CD4-positive, alpha-beta T cell treated with Interleukin-4 for 4 hours (primary cell): ENCODE measurements around the gene STXBP1.

Source experiments
- DNase-seq: peaks from one replicate; pipeline ENCODE4 v3.0.0-alpha.2; 2020

Gene STXBP1

DNA sequence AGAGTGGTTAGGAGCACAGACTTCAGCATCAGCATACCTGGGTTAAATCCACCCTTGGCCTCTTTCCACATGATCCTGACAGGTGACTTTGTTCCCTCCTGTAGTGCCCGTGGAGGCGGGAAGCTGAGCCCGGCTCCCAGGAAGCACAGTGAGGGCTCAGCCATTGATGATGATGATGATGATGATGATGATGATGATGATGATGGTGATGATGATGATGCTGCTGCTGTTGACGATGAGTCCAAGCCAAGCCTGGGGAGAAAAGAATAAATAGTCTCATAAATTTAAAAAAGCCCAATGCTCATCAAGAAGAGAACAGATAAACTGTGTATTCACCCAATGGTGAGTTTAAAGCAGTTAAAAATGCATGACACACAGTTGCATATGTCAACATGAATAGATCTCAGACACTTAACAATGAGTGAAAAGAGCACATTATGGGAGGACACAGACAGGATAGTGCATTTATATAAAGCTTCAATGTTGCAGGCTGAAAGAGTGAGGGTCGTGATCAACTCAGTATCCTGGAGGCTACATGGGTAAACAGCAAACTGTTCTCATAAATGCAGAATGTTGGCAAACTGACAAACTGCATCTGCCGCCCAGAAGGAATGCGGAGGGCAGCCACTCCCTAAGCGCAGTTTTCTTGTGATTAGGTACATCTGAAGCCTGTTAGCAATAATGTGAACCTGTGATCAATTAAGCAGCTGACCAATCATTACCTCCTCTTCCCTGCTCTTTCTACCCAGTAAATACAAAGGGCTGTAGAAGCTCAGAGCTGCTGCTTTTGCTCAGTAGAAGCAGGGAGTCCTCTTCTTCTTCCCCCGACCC, 83.0 kb downstream of the STXBP1 start:
- DNase-seq: no peak

DNA sequence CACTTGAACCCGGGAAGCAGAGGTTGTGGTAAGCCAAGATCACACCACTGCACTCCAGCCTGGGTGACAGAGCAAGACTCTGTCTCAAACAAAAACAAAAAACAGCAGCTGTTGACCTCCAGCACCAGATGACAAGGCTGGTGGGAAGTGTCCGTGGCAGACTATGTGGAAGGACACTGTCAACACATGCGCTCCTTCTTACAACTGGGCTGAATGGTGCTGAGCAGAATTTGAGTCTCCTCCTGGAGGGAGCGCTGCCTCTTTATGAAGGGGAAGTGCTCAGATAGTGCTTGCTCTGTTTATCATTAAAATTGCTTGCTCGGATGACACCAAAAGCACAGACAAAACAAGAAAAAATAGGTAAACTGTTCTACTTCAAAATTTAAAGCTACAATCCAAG, 85.5 kb downstream of the STXBP1 start:
- no peak for DNase-seq

DNA sequence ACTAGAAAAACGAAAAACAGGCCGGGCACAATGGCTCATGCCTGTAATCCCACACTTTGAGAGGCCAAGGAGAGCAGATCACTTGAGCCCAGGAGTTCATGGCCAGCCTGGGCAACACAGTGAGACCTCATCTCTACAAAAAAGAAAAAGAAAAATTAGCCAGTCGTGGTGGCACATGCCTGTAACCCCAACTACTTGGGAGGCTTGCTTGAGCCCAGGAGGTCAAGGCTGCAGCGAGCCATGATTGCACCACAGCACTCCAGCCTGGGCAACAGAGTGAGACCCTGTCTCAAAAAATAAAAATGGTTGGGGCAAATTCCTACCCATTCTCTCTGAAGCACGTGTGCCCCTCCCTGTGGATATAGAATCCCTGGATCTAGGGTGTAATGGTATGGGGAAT, 86.3 kb downstream of the STXBP1 start:
- no peak for DNase-seq

DNA sequence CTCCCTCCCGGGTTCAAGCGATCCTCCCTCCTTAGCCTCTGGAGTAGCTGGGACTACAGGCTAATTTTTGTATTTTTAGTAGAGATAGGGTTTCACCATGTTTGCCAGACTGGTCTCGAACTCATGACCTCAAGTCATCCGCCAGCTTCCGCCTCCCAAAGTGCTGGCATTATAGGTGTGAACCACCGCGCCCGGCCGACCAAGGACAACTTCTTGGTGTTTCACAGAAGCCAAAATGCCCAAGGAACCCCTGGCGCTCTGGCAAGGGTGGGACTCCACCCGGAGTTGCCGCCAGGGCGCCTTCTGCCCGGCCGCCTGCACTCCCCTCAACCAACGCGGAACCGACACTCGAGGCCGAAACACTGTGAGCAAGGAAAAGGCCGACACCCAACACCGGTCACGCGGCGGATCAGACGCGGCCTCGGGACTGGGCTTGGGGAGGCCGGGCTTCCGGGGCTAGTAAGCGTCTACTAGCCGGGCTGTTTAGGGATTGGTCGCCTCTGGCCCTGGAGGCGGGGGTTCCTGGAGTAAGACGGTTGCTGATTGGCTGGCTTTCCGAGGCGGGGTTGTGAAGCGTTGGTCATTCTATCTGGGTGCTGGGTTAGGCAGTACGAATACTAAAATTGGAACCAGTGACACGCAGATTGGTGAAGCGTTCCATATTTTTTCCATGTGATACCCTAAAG, 87.1 kb downstream of the STXBP1 start:
- peak; percentile 89 for DNase-seq

DNA sequence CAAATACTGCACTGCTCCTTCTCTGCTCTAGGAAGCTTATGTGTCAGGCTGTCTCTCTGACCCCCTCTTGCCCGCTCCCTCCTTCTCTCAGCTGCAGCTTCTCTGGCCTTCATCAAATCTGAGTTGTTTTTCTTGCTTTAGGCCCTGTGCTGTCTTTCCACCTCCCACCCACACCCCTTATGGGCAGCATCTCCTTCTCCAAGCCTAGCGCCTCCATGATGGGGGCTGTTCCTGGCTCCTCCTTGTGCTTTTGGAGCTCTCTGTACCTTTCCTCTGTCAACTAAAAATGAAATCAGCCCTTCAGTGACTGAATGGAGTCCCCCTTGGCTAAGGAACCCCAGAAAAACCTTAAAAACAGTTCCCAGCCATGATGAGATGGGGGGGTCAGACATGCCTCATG, 88.1 kb downstream of the STXBP1 start:
- no peak for DNase-seq

DNA sequence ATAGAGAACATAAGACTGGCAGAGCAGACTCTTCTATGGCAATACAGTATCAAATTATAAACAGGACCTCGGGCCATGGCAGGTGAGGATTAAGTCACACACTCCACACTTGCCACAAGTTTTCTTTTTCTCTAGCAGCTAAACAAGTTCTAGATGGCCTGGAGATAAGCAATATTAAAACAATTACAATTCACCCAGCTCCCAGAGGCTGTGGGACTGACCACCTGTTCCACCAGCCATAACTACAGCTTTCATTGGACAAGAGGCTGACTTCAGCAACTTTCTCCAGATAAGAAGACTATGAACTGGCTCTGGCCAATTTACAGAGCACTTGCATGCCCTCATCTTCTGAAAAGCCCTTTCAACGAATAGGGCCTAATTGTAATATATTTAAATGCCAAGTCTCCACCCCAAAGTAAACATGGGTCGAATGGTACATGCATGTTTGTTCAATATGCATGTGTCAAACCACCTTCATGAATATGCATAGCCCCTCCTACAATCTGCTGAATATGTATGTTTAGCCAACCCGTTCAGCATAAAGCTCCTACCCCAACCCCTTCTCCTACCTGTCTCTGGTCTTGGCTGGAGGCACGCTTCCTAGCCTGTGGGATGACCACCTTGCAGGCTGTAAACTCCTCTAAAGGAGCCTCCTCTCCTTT, 88.6 kb downstream of the STXBP1 start:
- no peak for DNase-seq

DNA sequence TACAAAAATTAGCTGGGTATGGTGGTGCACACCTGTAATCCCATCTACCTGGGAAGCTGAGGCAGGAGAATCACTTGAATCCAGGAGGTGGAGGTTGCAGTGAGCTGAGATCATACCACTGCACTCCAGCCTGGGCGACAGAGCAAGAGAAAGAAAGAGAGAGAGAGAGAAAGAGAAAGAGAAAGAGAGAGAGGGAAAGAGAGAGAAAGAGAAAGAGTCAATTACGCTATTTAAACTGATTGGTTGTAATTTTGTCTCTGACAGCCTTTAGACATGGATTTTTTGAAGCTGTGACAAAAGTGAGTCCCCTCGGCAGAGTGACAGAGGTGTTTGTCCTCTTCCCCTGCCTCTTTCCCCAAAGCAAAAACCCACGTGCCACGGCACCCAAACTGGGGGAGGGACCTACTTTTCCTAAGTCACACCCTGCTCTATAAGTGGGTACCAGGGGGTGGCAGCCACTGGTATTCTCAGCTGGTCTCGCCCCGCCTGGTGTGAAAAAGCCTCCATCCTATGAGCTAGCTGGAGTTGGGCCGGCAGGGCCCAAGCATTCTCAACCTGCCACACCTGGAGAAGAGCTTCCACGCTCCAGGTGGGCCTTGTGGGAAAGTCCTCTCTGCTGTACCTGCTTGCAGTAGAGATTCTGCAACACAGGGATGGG, 91.3 kb downstream of the STXBP1 start:
- DNase-seq: no peak

DNA sequence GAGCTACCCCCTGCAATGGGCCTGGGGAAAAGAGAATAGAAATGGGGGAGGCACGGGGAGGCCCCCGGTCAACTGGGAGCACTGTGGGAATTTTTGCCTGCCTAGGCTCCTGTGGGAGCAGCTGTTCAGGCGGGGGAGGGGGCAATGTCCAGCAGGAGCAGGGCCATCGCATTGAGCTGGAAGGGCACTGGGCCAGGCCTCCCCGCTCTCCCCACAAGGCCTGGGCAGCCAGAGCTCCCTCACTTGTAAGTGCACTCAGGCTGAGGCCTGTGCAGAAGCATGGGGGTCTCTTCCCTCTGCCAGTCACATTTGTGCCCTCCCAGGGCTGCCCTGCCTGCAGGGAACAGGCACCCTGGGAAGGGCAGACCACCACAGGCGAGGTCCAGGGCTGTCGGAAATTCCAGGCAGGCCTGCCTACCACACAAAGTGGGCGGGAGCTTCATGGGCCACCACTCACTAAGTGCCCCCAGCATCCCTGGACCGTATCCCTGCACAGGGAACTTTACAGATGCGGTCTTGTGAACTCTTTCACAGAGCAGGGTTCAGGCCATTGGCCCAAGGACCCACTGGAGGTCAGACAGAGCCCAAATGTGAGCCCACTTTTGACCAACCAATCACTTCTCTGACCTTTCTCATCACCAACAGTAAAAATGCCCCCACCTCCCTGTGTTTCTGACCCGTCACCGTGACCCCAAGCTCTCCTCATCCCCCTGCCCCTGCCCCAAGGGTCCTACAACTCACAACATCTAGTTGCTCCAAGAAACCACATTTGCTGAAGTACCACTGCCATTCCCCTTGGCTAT, 93.7 kb downstream of the STXBP1 start:
- no peak for DNase-seq

DNA sequence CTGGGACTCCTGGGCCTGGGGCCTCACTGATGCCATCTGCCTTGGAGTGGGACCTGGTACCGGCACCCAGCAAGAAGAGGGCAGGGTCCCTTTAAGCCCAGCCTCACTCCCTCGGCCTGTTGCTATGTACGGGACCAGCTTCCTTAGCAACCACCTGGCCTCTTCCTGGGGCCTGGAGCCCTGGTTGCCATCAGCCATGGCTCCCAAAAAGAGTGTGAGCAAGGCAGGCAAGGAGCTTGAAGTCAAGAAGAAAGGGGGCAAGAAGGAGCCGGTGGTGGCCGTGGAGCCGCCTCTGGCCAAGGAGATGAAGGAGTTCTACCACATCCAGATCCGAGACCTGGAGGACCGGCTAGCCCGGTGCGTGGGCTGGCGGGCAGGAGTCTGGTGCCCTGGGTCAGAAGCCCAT, 94.8 kb downstream of the STXBP1 start, which contains the start of gene CFAP157:
CFAP157 (plus strand) TSS at position 153 of the 406 bp plus-strand sequence; CDS start at position 197, 44 bp downstream.
- DNase-seq: no peak

DNA sequence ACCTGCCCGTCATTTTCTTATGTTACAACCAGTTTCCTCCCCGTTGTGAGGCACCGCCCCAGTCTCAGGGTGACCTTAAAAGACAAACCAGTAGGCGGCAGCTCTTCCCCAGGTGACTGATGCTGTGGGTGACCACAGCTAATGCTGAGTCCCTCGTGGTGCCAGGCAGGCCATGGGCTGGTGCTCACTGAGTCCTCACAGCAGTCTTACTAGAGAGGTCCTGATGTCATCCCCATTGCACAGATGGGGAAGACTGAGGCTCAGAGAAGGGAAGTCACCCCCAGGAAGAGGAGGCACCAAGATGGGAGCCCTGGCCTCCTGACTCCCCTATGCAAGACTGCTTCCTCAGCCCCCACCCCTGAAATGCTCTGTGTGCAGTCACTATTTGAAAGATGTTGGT, 95.7 kb downstream of the STXBP1 start:
- peak; percentile 63 for DNase-seq

DNA sequence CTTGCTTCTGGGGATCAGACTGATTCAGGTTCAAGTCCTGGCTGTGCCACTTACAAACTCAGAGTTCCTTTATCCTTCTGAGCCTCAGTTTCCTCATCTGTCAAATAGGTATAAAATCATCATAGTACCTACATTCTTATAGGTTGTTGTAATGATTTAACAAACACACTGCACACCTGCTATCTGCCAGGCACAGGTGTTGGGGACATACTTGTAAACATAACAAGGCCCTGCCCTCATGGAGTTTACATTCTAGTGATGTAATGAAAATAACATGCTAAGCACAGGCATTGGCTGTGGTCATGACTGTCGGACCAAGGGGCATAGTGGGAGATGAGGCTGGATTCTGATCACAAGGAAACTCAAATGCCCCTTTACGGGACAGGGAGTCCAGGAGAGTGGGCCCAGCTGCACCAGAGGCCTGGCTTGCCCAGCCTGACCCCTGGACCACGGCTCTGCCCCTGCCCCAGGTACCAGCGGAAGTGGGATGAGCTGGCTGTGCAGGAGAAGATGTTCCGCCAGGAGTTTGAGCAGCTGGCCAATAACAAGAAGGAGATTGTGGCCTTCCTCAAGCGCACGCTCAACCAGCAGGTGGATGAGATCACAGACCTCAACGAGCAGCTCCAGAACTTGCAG, 97.0 kb downstream of the STXBP1 start:
- DNase-seq: no peak

DNA sequence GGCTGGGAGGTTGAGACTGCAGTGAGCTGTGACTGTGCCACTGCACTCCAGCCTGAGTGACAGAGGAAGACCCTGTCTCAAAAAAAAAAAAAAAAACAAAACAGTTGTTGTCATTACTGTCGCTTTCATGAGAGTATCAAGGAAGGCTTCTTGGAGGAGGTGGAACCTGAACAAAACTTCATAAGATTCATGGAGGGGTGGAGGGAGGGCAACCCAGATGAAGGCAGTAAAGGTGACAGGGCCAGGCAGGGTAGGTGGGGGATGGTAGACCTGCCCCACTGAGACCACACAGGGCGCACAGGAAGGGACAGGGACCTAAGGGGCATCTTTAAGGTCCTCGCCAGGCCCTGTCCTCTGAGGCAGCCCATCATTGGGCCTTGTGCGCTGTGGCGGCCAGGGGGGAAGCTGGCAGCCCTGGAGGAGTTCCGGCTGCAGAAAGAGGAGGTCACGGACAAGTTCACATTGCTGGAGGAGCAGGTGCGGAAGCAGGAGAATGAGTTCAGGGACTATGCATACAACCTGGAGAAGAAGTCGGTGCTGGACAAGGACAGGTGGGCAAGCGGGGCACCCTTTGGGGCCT, 98.2 kb downstream of the STXBP1 start:
- DNase-seq: no peak

DNA sequence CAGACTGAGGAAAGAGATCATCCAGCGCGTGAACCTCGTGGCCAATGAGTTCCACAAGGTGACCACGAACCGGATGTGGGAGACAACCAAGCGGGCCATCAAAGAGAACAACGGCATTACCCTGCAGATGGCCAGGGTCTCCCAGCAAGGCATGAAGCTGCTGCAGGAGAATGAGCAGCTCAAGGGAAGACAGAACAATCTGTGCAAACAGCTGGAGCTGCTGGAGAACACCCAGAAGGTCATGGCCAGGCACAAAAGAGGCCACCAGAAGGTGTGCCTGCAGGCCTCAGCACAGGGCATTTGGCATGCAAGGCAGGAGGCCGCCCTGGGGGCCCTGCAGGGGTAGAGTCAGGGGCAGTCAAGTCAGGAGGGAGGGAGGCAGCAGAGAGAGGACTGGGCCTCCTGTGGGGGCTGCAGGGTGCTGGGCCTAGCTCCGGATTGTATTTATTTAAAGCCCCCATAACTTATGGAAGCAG, 99.2 kb downstream of the STXBP1 start:
- DNase-seq: no peak

DNA sequence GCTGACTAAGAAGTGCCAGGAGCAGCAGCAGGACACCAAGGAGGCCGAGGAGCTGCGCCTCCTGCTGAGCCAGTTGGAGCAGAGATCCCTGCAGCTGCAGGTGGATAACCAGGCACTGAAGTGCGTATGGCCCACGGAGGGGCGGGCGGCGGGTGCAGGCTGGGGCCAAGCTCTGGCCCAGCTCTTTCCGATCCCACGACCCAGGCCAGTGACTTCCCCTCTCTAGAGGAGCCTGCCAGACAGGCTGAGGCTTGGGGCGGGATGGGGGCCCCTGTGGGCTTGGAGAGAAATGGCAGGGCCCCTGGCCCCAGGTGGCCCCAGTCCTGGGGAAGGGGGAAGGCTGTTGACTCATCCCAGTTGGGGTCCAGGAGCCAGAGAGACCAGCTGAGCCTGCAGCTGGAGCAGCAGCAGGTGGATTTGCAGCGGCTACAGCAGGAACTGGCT, 99.8 kb downstream of the STXBP1 start:
- DNase-seq: no peak

DNA sequence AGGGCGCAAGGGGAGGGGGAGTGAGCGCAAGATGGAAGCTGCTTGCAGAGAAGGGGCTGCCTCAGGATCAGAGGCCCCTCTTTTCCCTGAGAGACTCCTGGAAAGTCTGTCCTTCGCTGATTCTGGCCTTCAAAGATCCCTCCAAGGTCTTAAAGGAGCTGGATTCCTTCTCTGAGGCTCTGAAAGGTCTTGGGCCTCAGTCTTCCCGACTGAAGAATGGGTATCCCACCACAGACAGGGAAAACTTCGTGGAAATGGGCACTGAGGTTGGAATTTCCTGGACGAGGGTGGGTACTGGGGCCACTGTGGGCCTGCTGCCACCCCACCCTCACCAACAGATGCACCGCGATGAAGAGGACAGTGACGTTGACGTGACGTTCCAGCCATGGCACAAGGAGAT, 100.3 kb downstream of the STXBP1 start:
- no peak for DNase-seq

DNA sequence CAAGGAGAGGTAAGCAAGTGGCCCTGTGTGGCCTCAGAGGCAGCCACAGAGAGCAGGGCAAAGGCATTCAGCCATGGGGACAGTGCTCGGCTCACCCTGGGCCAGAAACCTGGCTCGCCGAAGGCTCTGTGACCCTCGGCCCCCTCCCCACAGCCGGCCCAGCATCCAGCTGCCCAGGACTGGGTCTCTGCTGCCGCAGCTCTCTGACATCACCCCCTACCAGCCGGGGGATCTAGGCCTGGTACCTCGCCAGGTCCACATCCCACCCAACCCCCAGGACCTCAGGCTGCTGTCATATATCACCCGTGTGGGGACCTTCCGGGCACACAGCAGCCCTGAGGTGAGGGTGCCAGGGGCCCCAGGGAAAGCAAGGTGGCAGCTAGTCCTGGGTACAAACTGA, 100.8 kb downstream of the STXBP1 start:
- DNase-seq: no peak

DNA sequence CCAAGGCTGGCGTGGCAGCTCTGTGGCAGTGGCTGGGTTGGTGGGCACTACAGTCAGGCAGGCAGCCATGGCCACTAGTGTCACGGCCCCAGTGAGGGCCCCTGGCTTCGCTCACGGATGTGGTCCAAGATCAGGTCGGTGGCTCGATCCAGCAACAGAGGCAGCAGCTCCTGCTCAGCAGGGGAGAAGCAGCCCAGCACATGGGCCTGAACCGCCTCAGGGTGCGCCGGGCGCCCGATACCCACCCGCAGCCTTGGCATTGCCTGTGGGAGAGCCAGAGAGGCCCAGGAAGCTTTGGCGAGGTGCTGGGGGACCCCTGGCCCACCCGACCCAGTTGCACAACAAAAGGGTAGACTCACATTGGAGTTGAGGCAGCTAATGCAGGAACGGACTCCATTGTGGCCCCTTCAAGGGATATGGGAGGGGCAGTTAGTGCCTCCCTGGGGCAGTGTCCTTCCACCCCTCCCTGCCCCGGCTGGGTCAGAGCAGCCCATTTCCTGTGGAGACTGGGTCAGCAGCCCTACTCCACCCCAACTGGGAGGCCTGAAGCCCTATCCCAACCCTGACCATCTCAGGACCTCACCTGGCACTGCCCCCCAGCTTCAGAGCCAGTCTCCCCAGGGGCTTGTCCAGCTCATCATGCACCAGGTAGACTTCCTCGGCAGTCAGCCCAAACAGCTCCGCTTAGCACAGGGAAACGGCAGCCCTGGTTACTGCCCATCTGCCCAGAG, 102.1 kb downstream of the STXBP1 start:
- DNase-seq: no peak

DNA sequence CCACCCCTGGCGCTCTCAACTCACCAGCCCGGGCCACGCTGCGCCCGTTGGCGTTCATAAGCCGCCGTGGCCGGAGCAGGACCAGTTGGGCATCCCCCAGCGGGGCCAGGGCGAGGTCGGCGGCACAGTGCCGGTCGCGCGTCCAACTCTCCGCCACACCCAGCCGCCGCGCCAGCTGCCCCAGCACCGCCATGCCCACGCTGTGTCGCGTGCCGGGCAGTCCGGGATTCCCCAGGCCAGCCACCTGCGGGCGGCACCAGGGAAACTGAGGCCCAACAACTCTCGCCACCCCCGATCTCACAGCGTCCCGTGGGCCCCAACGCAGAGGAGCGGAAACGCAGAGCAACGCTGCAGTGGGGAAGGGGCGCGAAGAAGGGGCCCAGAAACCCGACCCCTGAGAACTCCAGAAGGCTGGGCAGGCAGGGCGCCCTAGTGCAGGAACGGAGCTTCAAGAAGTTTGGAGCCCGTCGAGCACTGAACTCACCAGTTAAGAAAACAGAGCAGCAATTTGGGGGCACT, 102.9 kb downstream of the STXBP1 start:
- DNase-seq: no peak

DNA sequence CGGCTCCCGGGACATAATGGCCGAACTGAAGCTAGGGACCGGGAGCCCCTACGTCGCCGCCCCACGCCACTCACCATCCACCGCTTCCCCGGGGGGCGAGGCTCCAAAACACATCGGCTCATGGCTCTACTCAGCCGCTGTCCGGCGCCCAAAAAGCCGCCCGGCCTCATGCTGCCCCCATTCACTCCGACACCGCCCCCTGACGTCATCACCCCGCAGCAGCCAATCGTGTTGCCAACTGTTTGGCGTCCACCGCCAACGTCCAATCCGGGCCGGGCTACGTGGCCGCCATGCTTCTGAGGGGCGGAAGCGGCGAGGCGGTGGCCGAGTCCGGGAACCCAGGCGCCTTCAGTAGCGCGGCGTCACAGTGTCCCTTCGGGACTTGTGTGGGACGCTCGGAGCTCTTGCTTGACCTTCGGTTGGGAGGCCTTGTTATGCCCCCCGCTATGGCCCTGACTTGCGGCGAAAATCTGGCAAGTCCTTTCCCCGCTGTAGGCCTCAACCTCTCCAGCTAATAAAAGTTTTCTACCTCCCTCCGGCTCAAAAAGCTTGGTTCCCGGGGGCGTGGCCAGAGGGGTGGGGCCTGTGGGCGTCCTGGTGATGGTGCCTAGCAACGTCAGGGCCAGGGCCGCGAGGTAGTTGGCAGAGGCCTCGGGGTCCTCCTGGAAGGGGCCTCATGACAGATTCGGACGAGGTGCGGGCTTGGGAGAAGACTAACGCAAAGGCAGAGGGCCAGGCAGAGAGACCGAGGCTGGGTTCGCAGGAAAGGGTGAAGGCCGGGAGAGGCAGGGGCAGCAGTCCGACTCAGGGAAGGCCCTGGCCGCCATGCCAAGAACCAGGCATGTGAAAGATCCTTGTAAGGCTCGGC, 103.6 kb downstream of the STXBP1 start, which contains the start of the genes PTRH1 and TTC16:
PTRH1 (minus strand) TSS at position 194 of the 868 bp plus-strand sequence; CDS start at position 170, 24 bp downstream.
TTC16 (plus strand) TSS at position 610 of the 868 bp plus-strand sequence; CDS start at position 677, 67 bp downstream.
- peak; percentile 92 for DNase-seq
